IPS-18a (cell line): ENCODE results near the gene SLC38A9.
"Not testable (repeated sequence)": the region's sequence is repeated elsewhere in the genome, so short reads cannot be mapped to it uniquely, and the experiment has no call there.

Experiments
- H3K27ac ChIP-seq: one replicate; pipeline ENCODE4 v1.5.1; 2013; ENCODE audit warnings: low read length
- H3K27me3 ChIP-seq: one replicate; pipeline ENCODE4 v1.6.1; 2013; ENCODE audit warnings: mild to moderate bottlenecking, low read length; ENCODE audit not compliant: control insufficient read depth, insufficient read depth
- H3K36me3 ChIP-seq: one replicate; pipeline ENCODE4 v1.6.1; 2013; ENCODE audit warnings: low read depth, low read length; ENCODE audit not compliant: control insufficient read depth
- H3K4me1 ChIP-seq: one replicate; pipeline ENCODE4 v1.6.1; 2013; ENCODE audit warnings: low read depth, low read length; ENCODE audit not compliant: control insufficient read depth
- H3K4me3 ChIP-seq: one replicate; pipeline ENCODE4 v1.5.1; 2013; ENCODE audit warnings: low read length
- H3K9ac ChIP-seq: one replicate; pipeline ENCODE4 v1.6.1; 2013; ENCODE audit warnings: mild to moderate bottlenecking, low read length, moderate library complexity
- H3K9me3 ChIP-seq: one replicate; pipeline ENCODE4 v1.6.1; 2013; ENCODE audit warnings: low read depth, low read length; ENCODE audit not compliant: control insufficient read depth

SLC38A9 gene

DNA sequence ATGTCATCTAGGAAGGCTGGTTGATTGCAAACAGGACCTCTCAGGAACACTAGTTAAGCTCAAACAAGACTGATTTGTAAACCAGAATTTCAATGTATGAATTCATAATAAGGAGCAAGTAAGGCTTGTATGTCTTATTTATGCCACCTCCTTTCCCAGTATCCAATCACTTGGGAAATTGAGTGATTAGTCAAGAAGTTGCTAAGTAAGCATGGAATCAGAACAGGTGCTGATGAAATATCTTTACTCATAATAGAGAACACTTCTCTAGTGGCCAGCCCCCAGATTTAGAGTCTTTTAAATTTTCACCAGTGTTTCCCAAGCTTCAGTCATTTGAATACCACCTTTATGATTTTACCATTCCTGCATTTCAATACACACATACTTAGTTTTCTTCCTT lies 20.5 kb upstream of the SLC38A9 start:
- no peaks in the 10 kb centered on the region for H3K9me3 ChIP-seq
- H3K4me1 ChIP-seq, result no peaks in the 10 kb centered on the region

DNA sequence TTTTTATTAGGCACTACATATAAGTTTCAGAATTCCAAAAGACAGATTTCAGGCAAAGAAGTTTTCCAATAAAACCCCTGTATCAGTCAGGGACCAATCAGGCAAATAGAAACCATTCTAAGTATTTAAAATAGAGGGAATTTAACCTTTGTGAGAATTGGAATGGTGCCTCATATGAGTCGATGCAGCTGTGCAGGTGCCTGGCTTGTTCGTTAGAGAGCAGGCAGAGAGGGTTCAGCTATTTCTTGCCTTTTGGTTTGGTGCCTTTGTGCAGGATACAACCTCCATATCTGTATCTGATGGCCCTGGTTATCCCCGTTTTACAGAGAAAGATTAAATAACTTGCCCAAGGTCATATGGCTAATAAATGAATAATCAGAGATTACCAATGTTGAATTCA lies 19.7 kb upstream of the SLC38A9 start:
- Histone ChIP-seq H3K9me3 (no peaks in the 10 kb centered on the region), H3K9ac (no peak overlapping the region), H3K4me1 (no peaks in the 10 kb centered on the region), H3K27ac (no peak overlapping the region), H3K36me3 (no peaks in the 10 kb centered on the region), H3K4me3 (no peak overlapping the region), H3K27me3 (no peaks in the 10 kb centered on the region)

More for the DNA sequence above, 20.5 kb upstream of the SLC38A9 start:
- Histone ChIP-seq H3K27me3 (no peaks in the 10 kb centered on the region), H3K36me3 (no peaks in the 10 kb centered on the region), H3K9ac (no peak overlapping the region), H3K4me3 (no peak overlapping the region), H3K27ac (no peak overlapping the region)

DNA sequence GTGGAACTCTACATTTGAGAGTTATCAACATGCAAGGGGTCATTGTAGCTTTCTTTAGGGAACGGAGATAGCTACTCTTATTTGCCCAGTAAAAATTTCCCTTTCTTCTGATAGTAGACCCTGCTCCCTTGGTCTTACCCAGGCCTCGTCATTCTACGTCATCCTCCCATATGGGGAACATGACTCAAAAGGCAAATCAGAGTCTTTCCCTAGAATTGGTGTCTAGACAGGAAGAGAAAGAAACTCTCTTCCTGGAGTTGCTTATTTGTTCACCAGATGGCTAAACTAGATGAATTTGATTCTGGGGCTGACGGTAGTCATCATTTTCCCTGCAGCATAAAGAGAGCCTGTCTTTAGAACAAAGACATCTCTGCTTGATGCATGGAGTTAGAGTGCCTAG lies 12.2 kb upstream of the SLC38A9 start:
- Histone ChIP-seq H3K27me3 (no peaks in the 10 kb centered on the region), H3K4me1 (no peaks in the 10 kb centered on the region), H3K27ac (no peak overlapping the region), H3K36me3 (no peaks in the 10 kb centered on the region), H3K4me3 (no peak overlapping the region), H3K9ac (no peak overlapping the region), H3K9me3 (no peaks in the 10 kb centered on the region)

DNA sequence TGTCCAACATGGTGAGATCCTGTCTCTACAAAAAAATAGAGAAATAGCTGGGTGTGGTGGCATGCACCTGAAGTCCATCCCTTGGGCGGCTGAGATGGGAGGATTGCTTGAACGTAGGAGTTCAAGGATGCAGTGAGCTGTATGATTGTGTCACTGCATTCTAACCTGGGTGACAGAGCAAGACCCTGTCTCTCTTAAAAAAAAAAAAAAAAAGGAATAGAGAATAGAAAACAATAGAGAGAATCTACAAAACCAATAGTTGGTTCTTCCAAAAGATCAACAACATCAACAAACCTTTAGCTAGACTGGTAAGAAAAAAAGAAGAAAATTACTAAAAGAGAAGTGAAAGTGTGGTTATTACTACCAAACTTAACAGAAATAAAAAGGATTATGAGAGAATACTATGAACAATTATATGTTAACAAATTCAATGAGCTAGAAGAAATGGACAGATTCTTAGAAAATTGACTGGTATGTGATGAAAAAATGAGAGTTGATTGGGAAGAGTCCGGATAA lies 8.1 kb upstream of the SLC38A9 start:
- Histone ChIP-seq H3K9ac (no peak overlapping the region), H3K9me3 (no peaks in the 10 kb centered on the region), H3K27ac (no peak overlapping the region), H3K4me3 (no peak overlapping the region), H3K4me1 (no peaks in the 10 kb centered on the region), H3K27me3 (no peaks in the 10 kb centered on the region), H3K36me3 (no peaks in the 10 kb centered on the region)

DNA sequence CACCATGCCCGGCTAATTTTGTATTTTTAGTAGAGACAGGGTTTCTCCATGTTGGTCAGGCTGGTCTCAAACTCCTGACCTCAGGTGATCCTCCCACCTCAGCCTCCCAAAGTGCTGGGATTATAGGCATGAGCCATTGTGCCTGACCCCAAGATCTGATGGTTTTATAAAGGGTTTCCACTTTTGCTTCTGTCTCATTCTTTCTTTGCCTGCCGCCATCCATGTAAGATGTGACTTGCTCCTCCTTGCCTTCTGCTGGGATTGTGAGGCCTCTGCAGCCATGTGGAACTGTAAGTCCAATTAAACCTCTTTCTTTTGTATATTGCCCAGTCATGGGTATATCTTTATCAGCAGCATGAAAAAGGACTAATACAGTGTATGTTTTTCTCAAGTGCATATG lies 6.9 kb upstream of the SLC38A9 start:
- not testable (repeated sequence) for H3K9ac ChIP-seq, H3K4me1 ChIP-seq, H3K9me3 ChIP-seq

DNA sequence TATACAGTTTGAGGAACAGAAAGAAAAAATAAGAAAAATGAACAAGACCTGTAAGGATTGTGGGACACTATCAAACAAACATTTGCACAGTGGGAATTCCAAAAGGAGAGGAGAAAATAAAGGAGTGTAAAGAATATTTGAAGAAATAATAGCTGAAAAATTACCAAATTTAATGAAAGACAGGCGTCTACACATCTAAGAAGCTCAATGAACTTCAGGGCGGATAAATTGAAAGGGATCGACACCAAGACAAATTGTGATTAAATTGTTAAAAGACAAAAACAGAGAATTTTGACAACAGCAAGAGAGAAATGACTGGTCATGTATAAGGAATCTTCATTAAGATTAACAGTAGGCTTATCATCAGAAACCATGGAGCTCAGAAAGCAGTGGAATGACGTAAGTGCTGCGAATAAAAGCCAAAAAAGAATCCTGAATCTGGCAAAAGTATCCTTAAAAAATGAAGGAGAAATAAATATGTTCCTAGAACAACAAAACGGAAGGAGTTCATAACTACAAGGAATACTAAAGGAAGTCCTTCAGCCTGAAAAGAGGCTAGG lies 3.5 kb upstream of the SLC38A9 start:
- no peak overlapping the region for H3K27ac ChIP-seq
- H3K36me3 ChIP-seq, result no peaks in the 10 kb centered on the region
- H3K9me3 ChIP-seq, result no peaks in the 10 kb centered on the region
- no peak overlapping the region for H3K4me3 ChIP-seq
- no peaks in the 10 kb centered on the region for H3K4me1 ChIP-seq
- no peak overlapping the region for H3K9ac ChIP-seq
- H3K27me3 ChIP-seq, result no peaks in the 10 kb centered on the region

More for the DNA sequence above, 6.9 kb upstream of the SLC38A9 start:
- H3K36me3 ChIP-seq, H3K27me3 ChIP-seq, H3K4me3 ChIP-seq, H3K27ac ChIP-seq: not testable (repeated sequence)

DNA sequence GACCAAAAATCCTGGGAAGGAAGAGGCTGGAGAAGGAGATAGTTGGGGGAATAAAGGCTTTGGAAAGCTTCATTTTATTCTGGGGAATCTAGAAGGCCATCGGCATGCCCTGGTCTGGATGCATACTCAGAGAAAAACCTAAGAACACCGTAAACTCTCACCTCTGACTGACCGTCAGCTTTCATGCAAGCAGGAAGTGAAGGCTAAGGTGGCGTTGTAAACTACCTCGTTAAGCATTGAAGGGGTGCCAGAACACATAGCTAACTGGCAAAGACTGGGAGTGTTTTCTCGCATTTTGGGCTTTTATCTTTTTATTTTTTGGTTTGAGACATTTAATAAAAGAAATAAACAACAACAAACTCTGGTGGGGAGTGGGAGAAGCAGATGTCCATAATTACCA lies 2.6 kb upstream of the SLC38A9 start:
- no peaks in the 10 kb centered on the region for H3K27me3 ChIP-seq
- H3K36me3 ChIP-seq, result no peaks in the 10 kb centered on the region
- H3K4me3 ChIP-seq, result no peak overlapping the region
- H3K9ac ChIP-seq, result no peak overlapping the region
- H3K4me1 ChIP-seq, result no peaks in the 10 kb centered on the region
- H3K27ac ChIP-seq, result no peak overlapping the region
- no peaks in the 10 kb centered on the region for H3K9me3 ChIP-seq

DNA sequence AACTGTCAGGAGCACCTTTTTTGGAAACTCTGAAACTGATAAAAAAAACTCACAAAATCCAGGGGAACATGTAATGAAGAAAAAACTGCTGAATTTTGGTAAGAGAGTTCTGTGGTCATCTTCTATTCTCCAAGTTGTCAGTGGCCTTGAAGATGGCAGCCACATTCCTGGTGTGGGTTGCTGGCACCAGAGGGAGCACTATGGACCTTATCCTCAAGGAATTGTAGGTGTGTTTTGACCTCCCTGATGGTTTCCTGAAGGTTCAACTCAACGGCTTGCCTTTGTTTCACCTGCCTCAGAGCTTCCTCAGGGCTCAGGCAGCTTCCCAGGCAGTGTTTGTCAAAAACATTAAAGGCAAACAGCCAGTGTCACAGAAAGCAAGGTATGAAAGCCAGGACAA lies 2.2 kb upstream of the SLC38A9 start:
- H3K27ac ChIP-seq, result no peak overlapping the region
- no peak overlapping the region for H3K4me3 ChIP-seq
- H3K36me3 ChIP-seq, result no peaks in the 10 kb centered on the region
- no peaks in the 10 kb centered on the region for H3K4me1 ChIP-seq
- no peaks in the 10 kb centered on the region for H3K27me3 ChIP-seq
- no peaks in the 10 kb centered on the region for H3K9me3 ChIP-seq
- H3K9ac ChIP-seq, result no peak overlapping the region

DNA sequence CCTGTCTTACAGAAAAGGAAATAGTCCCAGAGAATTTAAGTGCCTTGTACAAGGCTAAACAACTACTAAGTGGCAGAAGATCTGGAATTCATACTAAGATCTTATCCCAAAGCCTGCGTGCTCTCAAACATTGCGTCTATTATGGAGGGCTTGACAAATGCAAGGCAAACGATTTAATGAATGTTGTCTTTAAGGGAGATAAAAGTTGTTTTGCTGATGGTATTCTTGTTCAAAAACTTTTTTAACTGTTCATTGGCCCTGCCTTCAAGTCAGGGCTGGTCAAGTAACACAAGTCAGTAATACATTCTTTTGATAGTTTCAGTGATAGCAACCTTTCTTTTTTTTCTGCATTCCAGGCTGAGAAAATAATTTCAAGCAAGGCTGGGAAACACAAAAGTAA lies 1.7 kb upstream of the SLC38A9 start:
- Histone ChIP-seq H3K9me3 (no peaks in the 10 kb centered on the region), H3K36me3 (peaks cover 1% of the 10 kb centered on the region), H3K4me1 (no peaks in the 10 kb centered on the region), H3K4me3 (no peak overlapping the region), H3K27ac (no peak overlapping the region), H3K9ac (no peak overlapping the region), H3K27me3 (no peaks in the 10 kb centered on the region)

DNA sequence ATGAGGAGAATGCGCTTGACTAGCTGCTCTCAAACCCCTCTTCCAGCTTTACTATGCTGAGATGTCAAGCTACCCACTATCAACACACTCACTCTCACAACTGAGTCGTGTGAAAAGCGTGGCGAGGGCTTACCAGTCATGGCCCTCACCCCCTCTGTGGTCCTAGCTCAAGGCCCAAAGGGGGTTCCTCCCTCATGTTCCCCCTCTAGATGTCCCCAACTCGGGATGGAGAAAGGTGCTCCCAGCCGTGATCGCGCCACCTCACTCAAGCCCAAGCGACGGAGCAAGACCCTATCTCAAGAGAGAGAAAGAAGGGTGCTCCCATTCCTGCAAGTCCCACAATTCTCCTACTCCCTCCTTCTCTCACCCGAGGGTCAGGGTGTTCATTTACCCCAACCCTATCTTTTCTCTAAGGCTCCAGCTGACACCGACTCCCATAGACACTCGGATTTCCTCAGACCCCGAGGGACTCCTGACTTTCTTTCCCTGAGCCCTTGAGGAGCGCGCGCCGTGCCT lies 559 bp downstream of the SLC38A9 start:
- H3K4me1 ChIP-seq, result no peaks in the 10 kb centered on the region
- peaks cover 6% of the 10 kb centered on the region for H3K36me3 ChIP-seq
- peak overlapping the region; percentile 81 for H3K9ac ChIP-seq
- no peaks in the 10 kb centered on the region for H3K27me3 ChIP-seq
- peak overlapping the region; percentile 93 for H3K4me3 ChIP-seq
- H3K9me3 ChIP-seq, result no peaks in the 10 kb centered on the region
- H3K27ac ChIP-seq, result no peak overlapping the region

DNA sequence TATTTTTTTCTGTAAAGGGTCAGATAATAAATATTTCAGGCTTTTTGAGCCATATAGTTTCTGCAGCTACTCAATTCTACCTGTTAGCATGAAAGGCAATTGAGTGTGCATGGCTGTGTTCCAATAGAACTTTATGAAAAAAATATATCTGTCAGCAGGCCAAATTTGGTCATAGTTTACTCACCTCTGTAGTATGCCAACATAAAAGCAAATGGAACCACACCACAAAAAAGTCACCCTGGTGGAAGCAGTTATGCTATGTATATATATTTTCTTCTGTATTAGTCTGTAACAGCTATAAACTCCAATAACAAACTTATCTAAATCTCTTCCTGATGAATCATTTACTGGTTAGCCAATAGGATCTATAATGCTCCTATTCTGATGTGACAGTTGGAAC lies 3.4 kb downstream of the SLC38A9 start:
- H3K36me3 ChIP-seq, result peaks cover 6% of the 10 kb centered on the region
- H3K4me1 ChIP-seq, result no peaks in the 10 kb centered on the region
- no peak overlapping the region for H3K27ac ChIP-seq
- H3K27me3 ChIP-seq, result no peaks in the 10 kb centered on the region
- no peak overlapping the region for H3K9ac ChIP-seq
- no peak overlapping the region for H3K4me3 ChIP-seq
- no peaks in the 10 kb centered on the region for H3K9me3 ChIP-seq

DNA sequence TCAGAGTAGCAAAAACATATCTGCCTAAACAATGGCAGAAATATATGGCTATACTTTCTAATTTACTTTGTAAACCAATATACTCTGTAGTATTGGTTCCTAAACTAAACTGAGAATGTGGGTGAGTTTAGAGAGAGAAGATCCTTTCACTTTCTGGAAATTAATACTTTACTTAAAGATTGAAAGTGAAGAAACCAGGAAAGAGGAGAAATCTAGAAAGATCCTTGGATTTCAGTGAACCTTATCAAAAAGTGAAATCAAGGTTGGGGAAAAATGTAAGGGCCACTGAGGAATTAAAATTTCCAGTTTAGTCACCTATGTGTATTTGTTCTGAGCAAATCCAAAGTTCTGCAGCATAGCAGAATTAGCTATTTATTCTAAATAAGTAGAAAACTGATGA lies 5.9 kb downstream of the SLC38A9 start:
- Histone ChIP-seq H3K27me3 (no peaks in the 10 kb centered on the region), H3K27ac (no peak overlapping the region), H3K36me3 (peaks cover 6% of the 10 kb centered on the region), H3K9ac (no peak overlapping the region), H3K9me3 (no peaks in the 10 kb centered on the region), H3K4me1 (no peaks in the 10 kb centered on the region), H3K4me3 (no peak overlapping the region)
